ENCODE results near the gene TMEM135. TPM values are rescaled to one million over a fixed set of nuclear protein-coding genes. Genes with fewer than 3 reads are reported as not detected.

Gene TMEM135
- total RNA-seq, 1 experiment from 2014 or later = 65.5 TPM

- H3K9me3 ChIP-seq (ENCODE audit: control insufficient read depth, insufficient read depth, low read depth, low read length) = no peaks in the 10 kb centered on the region
- H3K4me1 ChIP-seq (ENCODE audit: control insufficient read depth, insufficient read depth, low read length) = no peaks in the 10 kb centered on the region
- H3K36me3 ChIP-seq (ENCODE audit: control insufficient read depth, insufficient read depth, low read length) = no peaks in the 10 kb centered on the region
- in situ Hi-C loops (cut with HindIII; ENCODE audit: low pct_unique_long_range_greater_than_20kb, low sequenced_read_pairs) (no loop called here), intact Hi-C loops (cut with micrococcal nuclease; ENCODE audit: unreplicated experiment) (no loop called here)
- no peak overlapping the region for H3K27ac ChIP-seq (ENCODE audit: low read length)
- ChIA-PET CTCF (no interaction called here), POLR2A (no interaction called here)
- no peak for ATAC-seq
- no peak for DNase-seq (ENCODE audit: low read depth, low spot score)
- TF ChIP-seq SIN3A (IDR thresholded peaks at IDR 0.05; ENCODE audit: borderline replicate concordance, insufficient read depth, low read depth, low read length) = no peak
- TF ChIP-seq TCF7L2 (IDR thresholded peaks at IDR 0.05; ENCODE audit: low read depth, low read length) = no peak
- TF ChIP-seq REST (IDR thresholded peaks at IDR 0.05; ENCODE audit: insufficient read depth in 1 of 2, low read depth in 2 of 2, low read length in 1 of 2) = no peak
- TF ChIP-seq CTCF (IDR thresholded peaks at IDR 0.05) = no peak
- TF ChIP-seq POLR2AphosphoS5 (IDR thresholded peaks at IDR 0.05; ENCODE audit: low read depth, low read length) = no peak
- H3K27me3 ChIP-seq (ENCODE audit: control insufficient read depth, insufficient read depth, low read length) = no peaks in the 10 kb centered on the region
- BruUV-seq (replicated peaks) = no TSS peak
- no peak overlapping the region for H3K4me3 ChIP-seq (ENCODE audit: low read depth in 2 of 2, low read length in 2 of 2)
Measured at GRCh38 chr11:87012089-87012488, 25.6 kb upstream of the TMEM135 start.

GRCh38 chr11:87012673-87013072, 25.1 kb upstream of the TMEM135 start:
- no peaks in the 10 kb centered on the region for H3K36me3 ChIP-seq (ENCODE audit: control insufficient read depth, insufficient read depth, low read length)
- H3K4me3 ChIP-seq (ENCODE audit: low read depth in 2 of 2, low read length in 2 of 2) = no peak overlapping the region
- intact Hi-C loops (cut with micrococcal nuclease; ENCODE audit: unreplicated experiment) (no loop called here), in situ Hi-C loops (cut with HindIII; ENCODE audit: low pct_unique_long_range_greater_than_20kb, low sequenced_read_pairs) (no loop called here)
- no peak overlapping the region for H3K27ac ChIP-seq (ENCODE audit: low read length)
- DNase-seq (ENCODE audit: low read depth, low spot score) (no peak), ATAC-seq (0 out of 2 replicates have a peak, but pooled peaks have one; percentile 63)
- ChIA-PET POLR2A (interaction anchor here (0.5 kb wide), 1 partner anchor 240 kb away, joined by 6 read pairs; no protein-coding TSS in a partner anchor), CTCF (no interaction called here)
- no peaks in the 10 kb centered on the region for H3K9me3 ChIP-seq (ENCODE audit: control insufficient read depth, insufficient read depth, low read depth, low read length)
- no peak for TF ChIP-seq REST (IDR thresholded peaks at IDR 0.05; ENCODE audit: insufficient read depth in 1 of 2, low read depth in 2 of 2, low read length in 1 of 2)
- TF ChIP-seq CTCF (IDR thresholded peaks at IDR 0.05) = no peak
- TF ChIP-seq POLR2AphosphoS5 (IDR thresholded peaks at IDR 0.05; ENCODE audit: low read depth, low read length) = no peak
- TF ChIP-seq TCF7L2 (IDR thresholded peaks at IDR 0.05; ENCODE audit: low read depth, low read length) = no peak
- no peak for TF ChIP-seq SIN3A (IDR thresholded peaks at IDR 0.05; ENCODE audit: borderline replicate concordance, insufficient read depth, low read depth, low read length)
- H3K4me1 ChIP-seq (ENCODE audit: control insufficient read depth, insufficient read depth, low read length) = no peaks in the 10 kb centered on the region
- H3K27me3 ChIP-seq (ENCODE audit: control insufficient read depth, insufficient read depth, low read length) = no peaks in the 10 kb centered on the region
- no TSS peak for BruUV-seq (replicated peaks)
